K562 (cell line): ENCODE results near the gene ZNF473. TPM values are rescaled to one million over a fixed set of nuclear protein-coding genes. Genes with fewer than 3 reads are reported as not detected.

Experiments
- CBFB ChIP-seq: sonication (generic); formaldehyde crosslinking; IDR thresholded peaks from 2 replicates; pipeline ENCODE4 v1.4.0; 2020; ENCODE audit warnings: mild to moderate bottlenecking, missing genetic modification reagents
- DMBX1 ChIP-seq: fragments of 250-450 bp; sonication (Bioruptor Pico); IDR thresholded peaks from 2 replicates; pipeline ENCODE4 v1.8.0; 2022; ENCODE audit warnings: inconsistent platforms, mild to moderate bottlenecking, moderate library complexity, borderline replicate concordance
- E2F4 ChIP-seq: sonication (generic); formaldehyde crosslinking; IDR thresholded peaks from 2 replicates; pipeline ENCODE4 v1.8.0; 2022; ENCODE audit warnings: mild to moderate bottlenecking, low read depth, missing genetic modification reagents
- E2F5 ChIP-seq: sonication (generic); formaldehyde crosslinking; IDR thresholded peaks from 2 replicates; pipeline ENCODE4 v1.8.0; 2022; ENCODE audit warnings: mild to moderate bottlenecking, missing genetic modification reagents
- ETV1 ChIP-seq: fragments of 450-650 bp; conservative IDR thresholded peaks from 2 replicates; pipeline ENCODE4 v1.6.1; 2016; ENCODE audit warnings: missing genetic modification characterization, control low read depth, low read depth, missing compliant biosample characterization
- HOXB6 ChIP-seq: fragments of 250-450 bp; sonication (Bioruptor Pico); IDR thresholded peaks from 2 replicates; pipeline ENCODE4 v1.5.1; 2022; ENCODE audit warnings: mild to moderate bottlenecking, borderline replicate concordance
- MAZ ChIP-seq, 2 experiments: fragments of 450-650 bp in 1 of 2; sonication (generic) in 1 of 2; formaldehyde crosslinking; IDR thresholded peaks in 1 of 2; conservative IDR thresholded peaks in 1 of 2; 2 replicates each; pipeline versions ENCODE4 v1.4.0 to v1.5.0; 2020; ENCODE audit warnings: mild to moderate bottlenecking in 1 of 2, missing genetic modification reagents in 1 of 2
- NFATC3 ChIP-seq: fragments of 450-650 bp; IDR thresholded peaks from 2 replicates; pipeline ENCODE4 v1.6.1; 2017; ENCODE audit warnings: mild to moderate bottlenecking
- SIRT6 ChIP-seq: IDR thresholded peaks from one replicate; pipeline ENCODE4 v1.6.1; 2012; ENCODE audit warnings: low read depth, mild to moderate bottlenecking, control low read depth, inconsistent platforms, low read length, moderate library complexity
- SIX5 ChIP-seq, 2 experiments: IDR thresholded peaks; 2 replicates each; pipeline ENCODE4 v1.6.1; 2011; ENCODE audit warnings: low read length in 2 of 2, borderline replicate concordance in 1 of 2, low read depth in 1 of 2, mild to moderate bottlenecking in 1 of 2, moderate library complexity in 1 of 2; ENCODE audit not compliant: insufficient read depth in 1 of 2
- SMAD1 ChIP-seq: fragments of 150-350 bp; IDR thresholded peaks from 2 replicates; pipeline ENCODE4 v1.6.1; 2014; ENCODE audit warnings: low read length, low read depth; ENCODE audit not compliant: partially characterized antibody
- SMARCE1 ChIP-seq: fragments of 450-650 bp; IDR thresholded peaks from 2 replicates; pipeline ENCODE4 v1.7.1; 2016; ENCODE audit warnings: mild to moderate bottlenecking
- SPI1 ChIP-seq: IDR thresholded peaks from 2 replicates; pipeline ENCODE4 v1.6.1; 2011; ENCODE audit warnings: low read depth, low read length, control low read depth, borderline replicate concordance
- SUPT5H ChIP-seq: fragments of 450-650 bp; IDR thresholded peaks from 2 replicates; pipeline ENCODE4 v1.6.1; 2016
- TEAD1 ChIP-seq, 2 experiments: fragments of 450-650 bp in 1 of 2; sonication (generic) in 1 of 2; formaldehyde crosslinking; IDR thresholded peaks; 2 replicates each; pipeline versions ENCODE4 v1.4.0 to v1.8.0; 2020 to 2022; ENCODE audit warnings: mild to moderate bottlenecking in 2 of 2, missing genetic modification reagents in 1 of 2
- TRIM28 ChIP-seq: fragments of 450-650 bp; IDR thresholded peaks from 2 replicates; pipeline ENCODE4 v1.6.1; 2017
- ZNF431 ChIP-seq: sonication (generic); formaldehyde crosslinking; IDR thresholded peaks from 2 replicates; pipeline ENCODE4 v1.8.0; 2022; ENCODE audit warnings: mild to moderate bottlenecking, missing genetic modification reagents
- ZNF436 ChIP-seq: fragments of 250-450, 450-650 bp; sonication (Bioruptor Pico); formaldehyde crosslinking; IDR thresholded peaks from 2 replicates; pipeline ENCODE4 v1.7.0; 2020; ENCODE audit warnings: mild to moderate bottlenecking
- ZNF830 ChIP-seq: fragments of 250-450 bp; sonication (Bioruptor Pico); IDR thresholded peaks from 2 replicates; pipeline ENCODE4 v1.5.0; 2021; ENCODE audit warnings: mild to moderate bottlenecking
- polyA plus RNA-seq, 8 experiments: library from polyadenylated mRNA; depleted of rRNA in 4 of 8; stranded (reverse) in 5 of 8; unstranded in 3 of 8; fragments of >200 nt; fragmentation: Nextera tagmentation in 2 of 8; fragmentation: Illumina TruSeq in 1 of 8; extraction: Ambion mirVana in 2 of 8; extraction: Trizol in 1 of 8; gene quantifications; 2 replicates each; pipeline versions ENCODE4 v1.2.1 to v1.2.3, GENCODE V29; 2011 to 2014; ENCODE audit warnings: inconsistent platforms in 1 of 8, missing spikeins in 1 of 8
- total RNA-seq, 7 experiments: library from RNA; depleted of rRNA in 6 of 7; stranded (reverse); fragments of >200 nt in 6 of 7; fragmentation: Illumina TruSeq in 2 of 7; extraction: Trizol in 2 of 7; gene quantifications; 2 replicates each; pipeline versions ENCODE4 v1.2.1 to v1.2.3, GENCODE V29; 2011 to 2021; ENCODE audit warnings: low replicate concordance in 1 of 7
- TF ChIP-seq, protein P1 (sequence below): fragments of 250-450 bp; sonication (Bioruptor Pico); IDR thresholded peaks from 2 replicates; pipeline ENCODE4 v1.4.0; 2020
- TF ChIP-seq, protein P2 (sequence below): fragments of 450-650 bp; formaldehyde crosslinking; conservative IDR thresholded peaks from 2 replicates; pipeline ENCODE4 v1.4.0; 2022; ENCODE audit warnings: mild to moderate bottlenecking, missing genetic modification characterization

Gene ZNF473
- total and polyA plus RNA-seq, 9 of the 15 experiments (the other 6 are each of a cell fraction or from before 2014, with no cell fraction given) = 8.2 to 34.0 (median 28.5) TPM

DNA sequence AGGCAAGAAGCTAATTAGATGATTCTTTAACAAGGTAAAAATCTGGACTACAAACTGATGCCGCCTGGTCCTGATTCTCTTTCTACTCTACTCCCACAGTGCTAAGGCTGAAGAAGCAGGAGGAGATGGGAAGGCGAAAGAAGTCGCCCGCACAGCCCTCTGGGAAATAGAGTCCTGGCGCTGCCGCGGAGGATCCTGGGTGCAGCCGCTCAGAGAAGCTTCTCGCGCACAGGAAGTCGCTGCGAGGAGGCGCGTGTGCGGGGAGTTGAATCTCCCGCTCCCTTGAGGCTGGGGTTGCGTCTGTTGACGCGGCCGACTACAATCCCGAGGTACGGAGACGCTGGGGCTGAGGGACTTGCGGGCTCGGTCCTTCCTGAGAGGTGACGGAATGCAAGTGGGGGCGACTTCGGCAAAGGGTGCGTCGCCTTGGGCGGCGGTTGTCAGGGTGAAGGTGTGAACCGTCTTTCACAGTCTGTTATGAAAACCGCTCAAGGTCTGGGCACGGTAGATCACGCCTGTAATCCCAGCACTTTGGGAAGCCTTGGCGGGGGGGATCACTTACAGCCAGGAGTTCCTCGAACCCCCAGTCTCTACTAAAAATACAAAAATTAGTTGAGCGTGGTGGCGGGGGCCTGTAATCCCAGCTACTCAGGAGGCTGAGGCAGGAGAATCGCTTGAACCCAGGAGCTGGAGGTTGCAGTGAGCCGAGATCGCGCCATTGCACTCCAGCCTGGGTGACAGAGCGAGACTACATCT lies at the start of gene ZNF473 (continued):
- TF ChIP-seq ZNF830 (CRISPR knock-in tag) (no peak), ZNF431 (CRISPR knock-in tag) (peak; percentile 76), SMAD1 (peak; percentile 78), TEAD1 (CRISPR knock-in tag; IDR thresholded peaks at IDR 0.05) (peak; percentile 62 to 93; a peak in 2 of 4 replicates), SUPT5H (peak; percentile 91), CBFB (CRISPR knock-in tag) (0 out of 2 replicates have a peak, but pooled peaks have one; percentile 66), DMBX1 (CRISPR knock-in tag) (peak; percentile 89; the same call in 1 of the 2 replicates), ZNF436 (0 out of 2 replicates have a peak, but pooled peaks have one; percentile 32), SPI1 (peak; percentile 59; the same call in 1 of the 2 replicates), TRIM28 (peak; percentile 45; the same call in 1 of the 2 replicates), NFATC3 (no peak), SMARCE1 (peak; percentile 38; the same call in 1 of the 2 replicates), SIX5 (IDR thresholded peaks at IDR 0.05; ENCODE audit: borderline replicate concordance in 1 of 2, insufficient read depth in 1 of 2, low read depth in 1 of 2, low read length in 2 of 2) (peak; percentile 67; a peak in 3 of 4 replicates), SIRT6 (no peak), E2F4 (CRISPR knock-in tag) (peak; percentile 97), ETV1 (peak; percentile 84), E2F5 (CRISPR knock-in tag) (peak; percentile 98), MAZ (CRISPR knock-in tag; conservative IDR thresholded peaks at IDR 0.05 in 1 of 2, IDR thresholded peaks at IDR 0.05 in 1 of 2) (peak in 1 of 2 experiments; percentile 23; a peak in 2 of 4 replicates), HOXB6 (CRISPR knock-in tag) (no peak)
- TF ChIP-seq, protein P1, sequence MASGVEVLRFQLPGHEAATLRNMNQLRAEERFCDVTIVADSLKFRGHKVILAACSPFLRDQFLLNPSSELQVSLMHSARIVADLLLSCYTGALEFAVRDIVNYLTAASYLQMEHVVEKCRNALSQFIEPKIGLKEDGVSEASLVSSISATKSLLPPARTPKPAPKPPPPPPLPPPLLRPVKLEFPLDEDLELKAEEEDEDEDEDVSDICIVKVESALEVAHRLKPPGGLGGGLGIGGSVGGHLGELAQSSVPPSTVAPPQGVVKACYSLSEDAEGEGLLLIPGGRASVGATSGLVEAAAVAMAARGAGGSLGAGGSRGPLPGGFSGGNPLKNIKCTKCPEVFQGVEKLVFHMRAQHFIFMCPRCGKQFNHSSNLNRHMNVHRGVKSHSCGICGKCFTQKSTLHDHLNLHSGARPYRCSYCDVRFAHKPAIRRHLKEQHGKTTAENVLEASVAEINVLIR (CRISPR knock-in tag) = peak; percentile 32; the same call in 1 of the 2 replicates
- TF ChIP-seq, protein P2, sequence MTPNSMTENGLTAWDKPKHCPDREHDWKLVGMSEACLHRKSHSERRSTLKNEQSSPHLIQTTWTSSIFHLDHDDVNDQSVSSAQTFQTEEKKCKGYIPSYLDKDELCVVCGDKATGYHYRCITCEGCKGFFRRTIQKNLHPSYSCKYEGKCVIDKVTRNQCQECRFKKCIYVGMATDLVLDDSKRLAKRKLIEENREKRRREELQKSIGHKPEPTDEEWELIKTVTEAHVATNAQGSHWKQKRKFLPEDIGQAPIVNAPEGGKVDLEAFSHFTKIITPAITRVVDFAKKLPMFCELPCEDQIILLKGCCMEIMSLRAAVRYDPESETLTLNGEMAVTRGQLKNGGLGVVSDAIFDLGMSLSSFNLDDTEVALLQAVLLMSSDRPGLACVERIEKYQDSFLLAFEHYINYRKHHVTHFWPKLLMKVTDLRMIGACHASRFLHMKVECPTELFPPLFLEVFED = 0 out of 2 replicates have a peak, but pooled peaks have one; percentile 25
